Islet precursor cell (in vitro differentiated cells): ENCODE results near the gene SNAPC4.
"Not testable (repeated sequence)": the region's sequence is repeated elsewhere in the genome, so short reads cannot be mapped to it uniquely, and the experiment has no call there.

Experiments
- DNase-seq: peaks from one replicate; pipeline ENCODE4 v3.0.0-alpha.2; 2018

SNAPC4 gene

DNA sequence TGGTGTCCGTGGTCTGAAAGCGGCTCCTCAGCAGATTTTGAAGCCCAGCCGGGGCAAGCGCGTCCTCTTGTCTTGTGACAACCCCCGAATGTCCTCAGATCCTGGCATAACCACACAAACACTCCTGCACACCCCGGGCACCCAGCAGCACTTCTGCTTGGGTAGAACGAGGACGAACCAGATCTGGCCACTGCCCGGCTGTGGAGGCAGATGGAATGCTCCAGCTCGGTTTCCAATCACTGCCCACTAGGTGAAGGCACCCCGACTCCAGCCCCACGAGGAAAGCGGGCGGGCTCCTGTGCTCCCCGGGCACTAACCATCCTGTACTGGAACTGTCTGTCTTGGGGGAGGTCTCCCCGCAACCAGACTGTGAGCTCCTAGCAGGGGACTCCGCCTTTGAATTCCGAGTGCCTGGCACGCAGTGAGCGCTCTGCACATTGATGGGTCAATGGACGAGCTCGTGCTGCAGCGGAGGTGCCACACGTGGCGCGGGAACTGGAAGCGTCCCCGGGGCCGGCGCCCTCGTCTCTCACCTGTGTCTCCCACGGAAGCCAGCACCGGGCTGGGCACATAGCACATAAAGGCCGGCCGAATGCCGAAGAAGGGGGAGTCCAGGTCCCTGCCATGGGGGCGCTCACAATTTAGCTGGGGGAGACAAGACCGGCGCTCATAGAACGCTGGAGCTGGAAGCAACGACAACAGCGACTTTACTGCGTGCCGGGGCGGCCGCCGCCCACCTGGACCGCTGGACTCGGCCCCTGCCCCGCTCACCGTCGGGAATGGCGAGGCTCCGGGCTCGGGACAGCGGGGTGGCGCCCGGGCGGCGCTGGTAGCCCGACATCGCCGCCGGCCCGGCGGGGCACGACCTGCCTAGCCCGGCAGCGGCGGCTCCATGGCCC is 9.8 kb upstream of the SNAPC4 start:
- DNase-seq, result peak; percentile 62

DNA sequence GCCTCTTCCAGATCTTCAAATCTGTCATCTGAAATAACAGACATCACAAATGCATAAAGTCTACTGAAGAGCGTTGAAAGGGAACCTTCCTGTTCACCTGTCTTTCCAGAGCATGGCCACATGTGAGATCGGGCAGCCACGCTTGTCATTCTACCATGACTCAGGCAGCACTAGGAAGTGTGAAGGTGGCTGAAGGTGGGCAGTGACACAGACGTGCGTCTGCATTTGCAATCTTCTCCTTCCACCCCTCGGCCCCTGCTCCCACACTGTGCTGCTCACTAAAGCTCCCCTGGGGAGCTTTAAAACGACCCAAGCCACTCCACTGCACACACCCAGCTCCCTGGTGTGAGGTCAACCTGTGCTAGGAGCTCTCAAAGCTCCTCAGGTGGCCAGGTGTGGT is 7.9 kb upstream of the SNAPC4 start:
- DNase-seq, result no peak

DNA sequence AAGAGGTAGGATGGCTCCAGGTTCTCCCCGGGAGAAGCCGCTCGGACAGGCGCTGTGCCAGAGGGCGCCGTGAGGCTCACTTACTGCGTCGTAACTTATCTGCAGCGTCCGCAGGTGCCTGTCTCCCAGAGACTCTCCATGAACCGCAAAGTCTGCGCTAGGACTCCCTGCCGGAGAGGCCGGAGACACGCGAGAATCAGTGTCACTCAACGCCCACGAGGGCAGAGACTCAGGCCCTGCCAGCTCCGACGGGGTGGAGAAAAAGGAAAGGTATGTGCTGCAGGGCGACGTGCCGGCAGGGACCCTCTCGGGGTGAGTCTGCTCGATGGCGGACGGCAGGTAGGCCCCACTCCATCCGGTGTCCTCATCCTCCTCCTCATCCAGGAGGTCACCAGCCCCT is 7.1 kb upstream of the SNAPC4 start:
- DNase-seq, result not testable (repeated sequence)

DNA sequence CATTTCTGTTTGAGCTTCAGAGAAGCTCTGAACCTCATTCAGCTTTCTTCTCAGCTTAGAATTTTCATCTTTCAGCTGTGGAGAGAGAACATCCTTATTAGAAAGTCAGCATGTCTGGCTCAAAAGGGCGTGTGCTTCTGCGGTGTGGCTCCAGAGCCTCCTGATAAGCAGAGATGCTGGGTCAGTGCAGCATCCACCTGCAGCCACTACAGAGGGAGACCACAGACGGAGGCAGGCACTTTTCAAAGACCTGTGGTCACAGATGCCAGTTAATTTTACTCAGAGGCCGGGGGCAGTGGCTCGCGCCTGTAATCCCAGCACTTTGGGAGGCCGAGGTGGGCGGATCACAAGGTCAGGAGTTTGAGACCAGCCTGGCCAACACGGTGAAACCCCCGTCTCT is 5.9 kb upstream of the SNAPC4 start:
- DNase-seq, result not testable (repeated sequence)

DNA sequence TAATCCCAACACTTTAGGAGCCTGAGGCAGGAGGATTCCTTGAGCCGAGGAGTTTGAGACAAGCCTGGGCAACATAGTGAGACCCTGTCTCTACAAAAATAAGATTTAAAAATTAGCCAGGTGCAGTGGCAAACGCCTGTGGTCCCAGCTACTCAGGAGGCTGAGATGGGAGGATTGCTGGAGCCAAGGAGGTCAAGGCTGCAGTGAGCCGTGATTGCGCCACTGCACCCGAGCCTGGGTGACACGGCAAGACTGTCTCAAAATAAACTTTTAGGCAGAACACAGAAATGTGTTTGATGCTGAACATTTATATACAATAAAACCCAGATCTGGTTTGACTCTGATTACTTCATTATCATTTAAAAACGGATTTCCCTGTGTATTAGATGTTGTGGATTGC is 5.5 kb upstream of the SNAPC4 start:
- DNase-seq, result no peak

DNA sequence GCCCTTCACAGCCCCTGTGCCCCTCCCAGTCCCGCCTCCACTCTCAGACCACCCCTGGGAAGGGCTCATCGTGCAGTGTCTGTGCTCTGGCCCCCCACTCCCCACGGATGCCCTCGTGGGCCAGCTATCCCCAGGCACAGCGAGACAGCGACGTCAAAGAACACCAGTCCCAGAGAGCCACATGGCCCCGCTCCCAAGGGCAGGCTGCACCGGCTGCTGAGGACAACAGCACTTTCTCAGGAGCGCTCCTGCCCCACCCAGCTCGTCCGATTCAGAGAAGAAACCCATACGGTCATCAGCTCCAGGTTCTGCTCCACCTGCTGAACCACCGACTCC is 4.8 kb upstream of the SNAPC4 start:
- no peak for DNase-seq

DNA sequence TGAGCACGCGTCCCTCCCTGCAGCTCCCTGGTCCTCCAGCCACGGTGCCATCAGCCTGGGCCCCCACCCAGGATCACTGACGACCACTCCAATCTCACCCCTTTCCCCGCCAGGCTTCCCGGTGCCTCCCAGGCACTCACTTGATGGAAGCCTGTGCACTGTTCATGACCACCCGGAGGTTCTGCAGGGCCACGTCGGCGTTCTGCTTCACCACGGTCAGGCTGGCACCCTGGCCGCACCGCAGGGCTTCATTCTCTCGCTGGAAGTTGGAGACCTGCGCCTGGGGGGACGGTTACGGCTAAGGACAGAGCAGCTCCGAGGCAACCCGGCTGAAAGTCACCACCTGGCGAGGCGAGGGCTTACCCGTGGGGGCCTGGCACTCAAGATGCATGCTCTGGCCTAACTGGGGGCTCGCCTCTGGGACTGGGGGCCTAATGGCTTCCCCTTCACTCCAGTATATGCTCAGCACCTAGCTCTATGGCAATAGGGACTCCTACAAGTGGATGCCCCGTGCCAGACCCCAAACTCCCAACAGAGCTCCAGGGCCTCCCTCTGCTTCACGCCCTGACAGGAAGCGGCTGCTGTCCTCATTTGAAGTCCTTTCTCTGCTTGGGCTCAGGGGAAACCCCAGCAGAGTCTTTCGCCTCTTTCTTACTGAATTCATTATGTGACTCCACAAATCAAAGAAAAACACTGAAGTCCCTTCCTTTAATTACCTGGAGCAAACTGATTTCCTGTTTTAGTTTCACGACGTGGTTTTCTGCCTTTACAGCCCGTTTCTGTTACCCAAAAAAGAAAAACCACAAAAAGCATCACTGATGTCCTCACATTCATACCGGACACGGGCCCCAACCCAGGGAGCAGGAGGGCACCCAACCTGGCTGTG is 4.2 kb upstream of the SNAPC4 start:
- no peak for DNase-seq

DNA sequence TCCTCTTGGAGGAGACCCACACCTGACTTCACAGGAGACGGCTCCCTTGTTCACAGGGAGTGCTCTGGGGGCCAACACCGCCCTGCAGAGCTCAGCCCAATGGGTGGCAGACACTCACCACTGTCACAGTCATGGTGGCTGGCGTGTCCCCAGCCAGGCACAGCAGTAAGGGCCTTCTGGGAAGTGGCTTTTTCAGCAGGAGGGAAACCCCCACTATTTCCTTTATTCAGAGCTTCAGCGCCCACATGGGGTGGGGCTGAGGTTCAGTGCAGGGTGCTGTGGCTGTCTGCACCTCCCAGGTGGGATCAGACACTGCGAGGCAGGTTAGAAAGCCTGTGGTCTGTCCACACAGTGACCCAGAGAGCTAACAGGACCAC is 3.6 kb upstream of the SNAPC4 start:
- DNase-seq, result no peak

DNA sequence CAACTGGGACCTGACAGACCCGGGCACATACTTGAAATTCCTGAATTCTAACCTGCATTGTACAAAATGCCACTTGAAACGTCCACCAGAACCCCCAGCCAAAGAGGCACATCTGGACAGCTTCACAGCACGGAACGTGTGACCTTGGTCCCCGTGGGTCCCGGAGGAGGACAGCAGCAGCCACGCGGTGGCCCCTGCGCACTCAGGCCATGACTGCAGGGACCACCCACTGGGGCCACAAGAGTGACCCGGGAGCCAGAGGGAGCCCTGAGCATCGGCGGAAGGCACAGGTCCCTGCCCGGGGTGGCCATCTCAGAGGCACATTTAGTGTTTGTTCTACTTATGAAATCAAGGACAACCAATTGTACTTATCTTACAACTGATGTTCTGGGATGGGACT is 2.1 kb upstream of the SNAPC4 start:
- no peak for DNase-seq

DNA sequence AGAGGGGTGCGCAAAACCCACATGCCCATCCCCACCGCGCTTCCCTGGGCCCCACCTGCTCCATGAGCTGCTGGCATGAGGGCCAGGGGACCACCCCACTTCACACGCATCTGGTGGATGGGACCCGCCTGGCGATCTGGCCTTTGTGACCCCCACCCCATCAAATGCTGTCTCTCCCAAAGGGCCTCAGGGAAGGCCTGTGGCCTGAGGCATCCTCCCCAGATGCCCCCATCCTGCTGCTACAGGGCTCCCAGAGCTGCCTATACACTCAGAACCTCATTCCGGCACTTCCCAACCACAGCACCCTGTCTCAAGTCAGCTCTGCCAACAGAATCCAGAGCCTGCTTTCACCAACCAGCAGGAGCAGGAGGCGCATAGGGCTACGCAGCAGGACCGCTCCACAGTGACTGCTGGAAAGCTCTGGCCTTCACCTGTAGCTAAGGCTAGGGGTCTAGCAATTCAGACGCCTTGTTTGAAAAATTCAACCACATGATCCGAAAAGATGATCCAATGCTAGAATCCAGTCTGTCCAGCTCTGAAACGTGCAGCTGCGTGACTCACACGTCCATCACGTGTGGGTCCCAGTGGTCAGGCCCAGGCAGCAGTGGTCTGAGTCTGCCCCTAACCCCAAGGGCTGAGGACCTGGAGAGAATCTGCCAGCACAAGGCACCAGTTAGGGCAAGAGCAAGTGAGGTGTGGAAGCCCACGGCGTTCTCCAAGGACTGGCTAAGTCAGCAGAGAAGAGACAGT is 1.4 kb upstream of the SNAPC4 start:
- no peak for DNase-seq

DNA sequence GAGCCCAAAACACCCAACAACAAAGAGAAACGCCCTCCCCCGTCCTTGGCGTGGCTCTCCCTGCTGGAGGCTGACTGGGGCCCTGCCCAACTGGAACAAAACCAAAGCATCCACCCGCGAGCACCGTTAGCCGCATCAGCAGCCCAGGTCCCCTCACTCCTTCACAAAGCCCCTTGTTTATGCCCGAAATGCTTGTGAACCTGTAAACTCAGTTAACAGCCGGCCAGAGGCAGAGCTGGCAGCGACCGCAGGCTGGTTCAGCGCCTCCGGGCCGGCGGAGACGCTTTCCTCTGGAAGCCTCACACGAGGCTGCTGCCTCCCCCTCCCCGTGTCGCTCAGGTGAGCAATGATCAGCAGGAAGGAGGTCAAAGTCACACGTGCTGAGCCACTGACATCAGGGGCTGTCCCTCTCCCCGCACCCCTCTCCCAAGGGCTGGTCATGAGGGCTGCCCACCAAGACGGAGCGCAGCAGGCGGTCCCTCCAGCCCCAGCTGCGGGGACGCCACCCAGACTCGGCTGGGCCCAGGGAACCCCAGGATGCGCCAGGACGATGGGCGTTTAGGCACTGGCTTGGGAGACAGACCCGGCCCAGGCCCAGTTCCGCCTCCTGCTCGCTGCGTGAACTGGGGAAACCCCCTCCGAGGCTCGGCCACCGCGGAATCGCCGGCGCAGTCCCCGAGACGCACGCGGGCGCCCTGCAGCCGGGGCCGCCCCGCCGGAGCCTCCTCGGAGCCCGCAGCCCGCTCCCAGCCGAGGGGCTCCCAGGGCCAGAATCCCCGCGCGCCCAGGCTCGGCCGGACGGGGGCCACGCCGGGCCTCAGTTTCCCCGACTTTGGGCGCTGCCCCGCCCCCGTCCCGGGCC is 563 bp downstream of the SNAPC4 start:
- DNase-seq, result no peak

DNA sequence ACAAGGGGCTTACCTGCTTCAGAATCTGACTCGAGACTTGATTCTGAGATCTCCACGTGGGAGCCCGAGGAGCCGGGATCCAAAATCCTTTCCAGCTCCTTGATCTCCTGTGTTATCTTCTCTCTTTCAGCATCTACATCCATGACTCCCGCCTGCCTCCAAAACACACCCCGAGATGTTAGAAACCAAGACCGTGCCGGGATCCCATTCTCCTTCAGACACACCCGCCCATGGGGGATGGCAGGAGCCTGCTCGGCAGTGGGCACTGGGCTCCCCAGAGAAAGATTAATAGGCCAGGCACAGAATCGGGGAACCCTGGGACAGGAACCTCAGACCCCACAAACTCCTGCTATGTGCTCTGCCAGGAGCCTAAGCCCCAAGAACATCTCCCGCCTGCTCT is 1.7 kb downstream of the SNAPC4 start:
- no peak for DNase-seq

DNA sequence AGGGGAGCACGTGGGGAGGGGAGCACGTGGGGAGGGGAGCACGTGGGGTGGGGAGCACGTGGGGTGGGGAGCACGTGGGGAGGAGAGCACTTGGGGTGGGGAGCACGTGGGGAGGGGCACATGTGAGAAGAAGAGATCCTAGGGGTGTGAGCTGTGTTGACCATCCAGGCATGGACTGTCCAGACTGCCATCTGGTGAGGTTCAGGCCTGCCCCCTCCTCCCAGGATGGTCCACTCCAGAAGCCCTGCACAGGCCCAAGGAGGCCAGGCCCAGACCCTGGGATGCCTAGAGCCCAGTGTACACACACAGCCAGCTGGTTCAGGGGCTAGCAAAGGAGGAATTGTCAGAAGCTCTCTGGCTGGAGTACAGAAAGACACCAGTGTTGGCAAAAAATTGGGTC is 2.3 kb downstream of the SNAPC4 start:
- DNase-seq, result no peak

DNA sequence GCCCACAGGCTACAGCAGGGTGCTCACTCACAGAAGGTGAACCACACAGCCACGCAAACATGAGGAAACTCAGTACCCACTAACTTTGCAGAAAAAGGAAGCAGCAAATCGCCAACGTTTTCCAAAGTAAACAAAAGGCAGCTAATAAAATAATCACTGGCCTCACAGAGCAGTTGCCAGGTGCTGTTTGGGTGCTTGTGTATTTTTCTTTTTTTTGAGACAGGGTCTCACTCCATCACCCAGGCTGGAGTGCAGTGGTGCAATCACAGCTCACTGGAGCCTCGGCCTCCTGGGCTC is 3.8 kb downstream of the SNAPC4 start:
- no peak for DNase-seq

DNA sequence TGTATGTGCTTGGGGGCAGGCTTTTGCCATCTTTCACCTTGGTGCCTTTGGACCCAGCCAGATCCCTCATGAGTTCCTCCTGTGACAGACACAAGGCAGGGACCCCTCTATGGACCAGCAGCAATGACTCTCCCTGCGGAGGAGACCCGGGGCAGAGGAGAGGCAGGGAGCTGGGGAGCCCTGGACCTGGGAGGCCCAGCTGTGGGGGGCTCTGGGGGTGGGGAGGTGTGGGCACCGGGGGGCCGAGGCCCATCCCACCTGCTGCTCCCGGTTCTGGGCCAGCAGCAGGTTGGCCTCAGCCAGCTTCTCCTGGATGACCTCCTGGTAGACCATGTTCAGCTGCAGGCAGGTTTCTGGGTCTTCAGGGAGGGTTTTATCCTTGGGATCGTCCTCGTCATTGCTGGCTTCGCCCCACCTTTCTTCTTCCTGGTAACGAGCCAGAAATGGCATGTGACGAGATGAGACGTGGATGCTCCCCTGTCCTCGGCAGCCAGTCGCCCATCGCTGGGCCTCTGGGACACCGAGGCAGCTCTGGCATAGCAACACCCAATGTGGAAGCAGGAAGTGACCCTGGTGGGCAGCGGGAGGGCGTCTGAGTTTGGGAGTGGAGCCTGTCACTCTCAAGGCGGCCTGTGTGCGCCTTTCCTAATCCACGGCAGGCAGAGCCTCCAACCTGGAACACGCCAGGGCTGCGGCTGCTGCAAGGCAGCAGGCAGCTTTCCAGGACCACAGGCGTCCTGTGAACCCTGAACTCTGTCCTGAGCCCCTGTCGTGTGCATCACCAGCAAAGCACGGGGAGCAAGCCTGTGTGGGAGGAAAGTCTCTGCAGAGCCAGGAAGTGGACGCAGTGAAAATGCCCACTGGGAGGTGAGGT is 4.4 kb downstream of the SNAPC4 start:
- no peak for DNase-seq

DNA sequence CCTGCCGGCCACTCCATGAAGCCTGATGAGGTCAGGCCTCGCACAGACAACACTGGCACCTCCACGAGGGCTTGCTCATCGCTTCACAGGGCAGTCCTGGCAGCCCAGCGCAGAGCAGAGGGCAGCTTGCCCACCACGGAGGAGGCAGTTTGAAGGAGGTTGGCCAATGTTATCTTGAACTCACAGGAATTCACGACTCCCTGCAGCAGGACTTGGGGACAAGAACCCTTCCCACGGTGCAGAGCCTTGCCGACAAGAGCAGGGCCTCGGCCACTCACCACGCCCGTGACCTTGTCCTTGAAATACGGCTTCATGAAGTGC is 5.0 kb downstream of the SNAPC4 start:
- DNase-seq, result no peak

DNA sequence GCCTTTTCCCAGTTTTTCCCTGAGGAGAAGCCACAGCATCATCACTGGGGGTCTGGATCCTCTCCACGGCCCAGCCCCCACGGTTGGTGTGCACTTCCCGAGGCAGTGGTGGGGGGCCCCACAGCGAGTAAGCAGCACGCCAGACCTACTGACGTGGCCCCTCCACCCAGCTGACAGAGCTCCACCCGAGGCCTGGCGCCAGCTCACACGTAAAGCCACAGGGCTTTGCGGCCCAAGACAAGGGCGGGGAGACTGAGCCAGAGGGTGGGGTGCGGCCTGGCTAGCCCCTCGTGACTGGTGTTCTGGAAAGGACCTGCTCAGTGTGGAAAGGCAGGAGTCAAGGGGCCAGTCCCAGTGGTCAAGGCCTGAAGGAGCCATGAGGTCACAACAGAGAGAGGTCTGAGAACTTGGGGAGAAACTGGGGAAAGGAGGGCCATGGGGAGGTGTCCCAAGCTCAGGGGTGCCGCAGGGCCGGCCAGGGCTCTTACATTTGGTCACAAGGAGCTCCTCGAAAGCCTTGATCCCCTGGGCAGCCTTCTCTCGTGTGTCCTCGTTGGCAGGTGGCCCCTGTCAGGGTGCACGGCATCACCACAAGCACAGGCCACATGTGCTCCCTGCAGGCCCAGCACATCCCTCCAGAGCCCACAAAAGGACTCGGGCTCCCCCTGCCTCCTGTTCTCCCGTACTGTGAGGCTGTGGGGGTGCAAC is 5.5 kb downstream of the SNAPC4 start:
- DNase-seq, result no peak

DNA sequence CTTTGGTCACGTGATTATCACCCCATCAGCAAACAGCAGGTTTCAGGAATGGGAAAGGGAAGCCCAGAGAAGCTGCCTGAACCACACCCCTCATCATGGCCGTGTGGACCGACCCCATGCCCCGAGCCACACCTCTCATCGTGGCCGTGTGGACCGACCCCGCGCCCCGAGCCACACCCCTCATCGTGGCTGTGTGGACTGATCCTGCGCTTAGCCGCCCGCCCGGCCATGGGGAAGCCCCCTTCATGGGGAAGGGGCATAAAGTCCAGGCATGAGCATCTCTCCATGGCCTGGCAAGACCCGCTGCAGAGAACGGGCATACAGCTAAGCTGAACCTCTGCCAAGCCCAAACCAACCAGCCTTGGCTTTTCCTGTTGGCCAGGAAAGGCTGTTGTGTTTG is 6.4 kb downstream of the SNAPC4 start:
- DNase-seq, result no peak

DNA sequence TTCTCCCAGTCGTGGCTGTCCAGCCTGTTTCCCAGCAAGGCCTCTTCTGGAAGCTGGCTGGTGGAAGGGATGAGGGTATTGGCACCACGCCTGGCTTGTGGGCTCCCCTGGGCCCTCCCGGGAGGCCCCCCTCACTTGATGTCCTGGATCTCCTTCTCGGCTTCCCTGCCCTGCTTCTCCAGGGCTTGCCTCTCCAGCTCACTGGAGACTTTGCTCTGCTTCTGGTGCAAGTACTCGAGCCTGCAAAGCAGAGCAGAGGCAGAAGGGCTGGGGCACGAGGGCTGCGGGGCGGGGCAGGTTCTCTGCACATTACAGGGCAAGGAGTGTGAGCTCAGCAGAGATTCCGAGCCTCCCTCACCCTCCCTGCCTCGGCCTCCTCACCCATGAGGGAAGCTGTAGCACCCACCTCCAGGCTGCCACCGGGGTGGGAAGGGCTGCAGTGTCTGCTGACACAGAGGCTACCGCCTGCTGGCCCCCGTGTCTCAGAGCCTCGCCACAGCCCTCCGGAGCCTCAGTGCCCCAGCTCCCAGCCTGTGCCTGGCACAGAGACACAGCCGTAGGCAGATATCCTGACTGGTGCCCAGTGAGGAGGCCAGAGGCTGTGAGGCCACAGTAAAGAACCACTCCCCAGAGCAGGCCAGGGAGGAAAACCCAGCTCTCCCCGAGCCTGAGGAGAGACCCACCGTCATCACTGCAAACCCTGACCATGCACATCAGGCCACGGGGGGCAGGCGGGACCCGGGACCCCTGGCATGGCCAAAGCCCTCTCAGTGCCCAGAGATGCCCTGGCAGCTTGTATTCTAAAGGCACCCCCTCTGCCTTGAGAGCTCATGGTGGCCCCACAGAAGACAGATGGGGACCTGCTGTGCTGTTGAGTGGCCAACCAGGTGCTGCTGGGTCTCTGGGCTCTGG is 7.2 kb downstream of the SNAPC4 start:
- DNase-seq, result no peak
